Astrocyte of the cerebellum (primary cell): ENCODE data around the gene ARHGAP12.

Experiments
- DNase-seq: peaks from one replicate; pipeline ENCODE4 v3.0.0-alpha.2; 2011; ENCODE audit warnings: low read depth
- H3K4me3 ChIP-seq: 2 replicates; pipeline ENCODE4 v1.5.1; 2011; ENCODE audit warnings: mild to moderate bottlenecking, low read depth, low read length, moderate library complexity
- CTCF ChIP-seq: IDR thresholded peaks from 2 replicates; pipeline ENCODE4 v1.5.1; 2012; ENCODE audit warnings: low read length, low read depth, moderate library complexity, mild to moderate bottlenecking; ENCODE audit errors: missing control alignments
- in situ Hi-C: cut with HindIII; loops from 2 replicates; pipeline ENCODE4 v1.10.0; 2017; ENCODE audit warnings: low sequenced_read_pairs

The ARHGAP12 gene

GRCh38 chr10:31920538-31920937 lies 8.1 kb downstream of the ARHGAP12 start:
- DNase-seq: no peak

GRCh38 chr10:31918671-31919409 lies 9.8 kb downstream of the ARHGAP12 start:
- no peak overlapping the region for H3K4me3 ChIP-seq
- DNase-seq: no peak
- no peak for TF ChIP-seq CTCF
- in situ Hi-C loops: no loop called here

More at GRCh38 chr10:31920538-31920937, 8.1 kb downstream of the ARHGAP12 start:
- H3K4me3 ChIP-seq: no peak overlapping the region
- in situ Hi-C loops: loop anchor here (5.0 kb wide), 1 partner anchor 38 kb away; no protein-coding TSS in a partner anchor
- no peak for TF ChIP-seq CTCF

GRCh38 chr10:31914370-31914769 lies 14.3 kb downstream of the ARHGAP12 start:
- no peak for DNase-seq
- no peak overlapping the region for H3K4me3 ChIP-seq
- TF ChIP-seq CTCF: no peak
- in situ Hi-C loops: no loop called here

GRCh38 chr10:31912898-31913850 lies 15.5 kb downstream of the ARHGAP12 start:
- no peak for TF ChIP-seq CTCF
- peak overlapping the region; percentile 18 for H3K4me3 ChIP-seq
- in situ Hi-C loops: no loop called here
- peak; percentile 41 for DNase-seq

GRCh38 chr10:31912289-31912688 lies 16.3 kb downstream of the ARHGAP12 start:
- in situ Hi-C loops: no loop called here
- no peak for TF ChIP-seq CTCF
- no peak overlapping the region for H3K4me3 ChIP-seq
- DNase-seq: no peak

GRCh38 chr10:31910016-31910415 lies 18.6 kb downstream of the ARHGAP12 start:
- no peak for DNase-seq
- in situ Hi-C loops: no loop called here
- TF ChIP-seq CTCF: no peak
- no peak overlapping the region for H3K4me3 ChIP-seq
